Measurements from ENCODE around the gene TRIM46. TPM values are rescaled to one million over a fixed set of nuclear protein-coding genes. Genes with fewer than 3 reads are reported as not detected.

The TRIM46 gene
- total and polyA plus RNA-seq, 8 donors = 0.19 to 4.1 (median 0.39) TPM

GRCh38 chr1:155128755-155129473, 44.7 kb upstream of the TRIM46 start:
- intact Hi-C loops (cut with DNase I) = no loop called here
- ATAC-seq = peak; percentile 44 to 61 (median 47)
- no peak for FAIRE-seq

GRCh38 chr1:155130272-155131006, 43.2 kb upstream of the TRIM46 start:
- ATAC-seq (no peak), DNase-seq (peak in 2 of 6 donors; percentile 23 to 27), FAIRE-seq (no peak)
- WGBS, 2 donors = 20 to 22% methylated on average over 6 of the region's 6 CpGs
- Histone ChIP-seq H3K27me3 (no peaks in the 10 kb centered on the region), H3K27ac (peak overlapping the region; percentile 79 to 95 (median 94)), H3K9me3 (no peaks in the 10 kb centered on the region), H3K36me3 (peaks cover 0 to 31% (median 19%) of the 10 kb centered on the region in 3 donors), H3K4me1 (peaks cover 28 to 42% (median 29%) of the 10 kb centered on the region in 3 donors), H3K4me3 (peak overlapping the region; percentile 23 to 93 (median 81))
- intact Hi-C loops (cut with DNase I) = no loop called here
- no peak for TF ChIP-seq CTCF (IDR thresholded peaks at IDR 0.05)

More at GRCh38 chr1:155128755-155129473, 44.7 kb upstream of the TRIM46 start:
- DNase-seq = peak in 5 of 6 donors; percentile 70 to 77 (median 74)
- H3K9me3 ChIP-seq = no peaks in the 10 kb centered on the region
- no peaks in the 10 kb centered on the region for H3K27me3 ChIP-seq
- WGBS, 2 donors = 1 to 8% methylated on average over 14 of the region's 14 CpGs
- TF ChIP-seq CTCF (IDR thresholded peaks at IDR 0.05) = no peak
- H3K4me3 ChIP-seq = peak overlapping the region; percentile 70 to 93 (median 81)
- H3K27ac ChIP-seq = peak overlapping the region; percentile 79 to 95 (median 94)
- H3K4me1 ChIP-seq = peaks cover 16 to 28% (median 22%) of the 10 kb centered on the region in 3 donors
- peaks cover 0 to 25% (median 16%) of the 10 kb centered on the region in 3 donors for H3K36me3 ChIP-seq

GRCh38 chr1:155131285-155131684, 42.4 kb upstream of the TRIM46 start:
- no peaks in the 10 kb centered on the region for H3K27me3 ChIP-seq

GRCh38 chr1:155131856-155132255, 41.8 kb upstream of the TRIM46 start:
- ATAC-seq (no peak), FAIRE-seq (no peak)
- intact Hi-C loops (cut with DNase I) = no loop called here

More at GRCh38 chr1:155131285-155131684, 42.4 kb upstream of the TRIM46 start:
- H3K9me3 ChIP-seq = no peaks in the 10 kb centered on the region
- peak; percentile 62 to 88 (median 74) for DNase-seq
- H3K4me3 ChIP-seq = peak overlapping the region in 2 of 4 donors; percentile 89 to 93
- intact Hi-C loops (cut with DNase I) = no loop called here
- 25 to 31% methylated on average over 8 of the region's 8 CpGs for whole genome bisulfite sequencing, 2 donors
- TF ChIP-seq CTCF (IDR thresholded peaks at IDR 0.05) = no peak
- H3K36me3 ChIP-seq = peaks cover 0 to 31% (median 19%) of the 10 kb centered on the region in 3 donors
- FAIRE-seq = no peak
- peaks cover 28 to 42% (median 29%) of the 10 kb centered on the region in 3 donors for H3K4me1 ChIP-seq
- H3K27ac ChIP-seq = peak overlapping the region; percentile 17 to 95 (median 94)
- ATAC-seq = no peak

More at GRCh38 chr1:155131856-155132255, 41.8 kb upstream of the TRIM46 start:
- no peak for DNase-seq
- 55 to 63% methylated on average over 2 of the region's 2 CpGs for WGBS, 2 donors
- no peaks in the 10 kb centered on the region for H3K27me3 ChIP-seq
- H3K9me3 ChIP-seq = no peaks in the 10 kb centered on the region
- no peak for TF ChIP-seq CTCF (IDR thresholded peaks at IDR 0.05)
- H3K36me3 ChIP-seq = peaks cover 0 to 31% (median 19%) of the 10 kb centered on the region in 3 donors
- H3K27ac ChIP-seq = peak overlapping the region in 2 of 4 donors; percentile 94 to 95
- peaks cover 30 to 42% (median 32%) of the 10 kb centered on the region in 3 donors for H3K4me1 ChIP-seq
- H3K4me3 ChIP-seq = peak overlapping the region in 1 of 4 donors; percentile 93
